T-helper 2 cell treated with Interferon-gamma antibody and Interleukin-4, amounts not matched to agents 100 ng/mL and 5 ng/mL, for 36 hours (primary cell): ENCODE measurements around the gene S100A14. TPM values are rescaled to one million over a fixed set of nuclear protein-coding genes. Genes with fewer than 3 reads are reported as not detected.

Source experiments
- intact Hi-C: fragments of 100-400 bp; cut with micrococcal nuclease; formaldehyde crosslinking; loops from one replicate; pipeline ENCODE4 v1.15.1; 2023
- total RNA-seq: library from RNA; stranded (reverse); gene quantifications from 2 replicates; pipeline ENCODE4 v1.2.3, GENCODE V29; 2022

S100A14 gene
- total RNA-seq, 1 donor from 2014 or later, result not detected

DNA sequence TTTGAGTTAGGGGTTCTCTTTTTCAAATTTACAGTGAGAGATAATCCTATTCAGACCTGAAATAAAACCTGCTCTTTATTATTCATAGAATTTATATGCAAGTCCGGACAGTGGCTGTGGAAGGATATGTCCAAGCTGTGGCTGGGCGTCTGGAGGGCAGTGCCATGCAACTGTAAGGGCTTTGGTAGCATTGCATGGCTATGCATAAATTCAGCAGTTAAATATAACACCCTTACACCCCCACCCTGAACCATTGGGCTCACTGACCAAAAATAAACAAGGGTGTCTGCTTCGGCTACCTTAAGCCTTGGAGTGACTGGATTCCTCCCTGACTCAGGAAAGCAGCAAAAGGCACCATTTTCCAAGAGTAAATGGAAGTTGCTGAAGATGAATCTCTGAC, 23.2 kb upstream of the S100A14 start:
- intact Hi-C loops, result no loop called here

DNA sequence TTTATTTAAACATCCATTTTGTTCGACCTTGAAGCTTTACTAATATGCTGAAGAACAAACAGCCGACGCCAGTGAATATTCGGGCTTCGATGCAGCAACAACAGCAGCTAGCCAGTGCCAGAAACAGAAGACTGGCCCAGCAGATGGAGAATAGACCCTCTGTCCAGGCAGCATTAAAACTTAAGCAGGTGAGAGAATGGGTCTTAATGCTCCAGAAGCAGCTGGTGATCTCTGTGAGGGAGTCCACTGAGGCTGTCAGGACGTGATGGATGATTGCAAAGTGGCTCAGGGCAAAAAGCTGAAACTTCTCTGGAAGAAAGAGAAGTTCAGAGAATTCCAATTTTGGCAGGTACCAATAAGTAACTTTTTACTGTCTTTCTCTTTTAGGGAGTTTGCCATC, 22.1 kb upstream of the S100A14 start:
- intact Hi-C loops, result no loop called here

DNA sequence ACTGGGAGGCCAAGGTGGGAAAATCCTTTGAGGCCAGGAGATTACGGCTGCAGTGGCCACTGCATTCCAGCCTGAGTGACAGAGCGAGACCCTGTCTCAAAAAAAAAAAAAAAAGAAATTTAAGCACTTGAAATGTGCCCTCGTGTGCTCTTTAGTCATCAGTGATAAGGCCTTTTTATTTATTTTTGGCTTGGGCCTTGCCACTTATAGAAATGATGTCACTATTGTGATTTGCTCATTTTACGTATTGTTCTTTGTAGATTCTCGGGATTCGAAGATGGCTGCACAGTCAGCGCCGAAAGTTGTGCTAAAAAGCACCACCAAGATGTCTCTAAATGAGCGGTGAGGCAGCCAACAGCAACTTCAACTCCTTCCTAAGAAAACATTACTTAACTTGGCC, 20.2 kb upstream of the S100A14 start:
- intact Hi-C loops, result no loop called here

DNA sequence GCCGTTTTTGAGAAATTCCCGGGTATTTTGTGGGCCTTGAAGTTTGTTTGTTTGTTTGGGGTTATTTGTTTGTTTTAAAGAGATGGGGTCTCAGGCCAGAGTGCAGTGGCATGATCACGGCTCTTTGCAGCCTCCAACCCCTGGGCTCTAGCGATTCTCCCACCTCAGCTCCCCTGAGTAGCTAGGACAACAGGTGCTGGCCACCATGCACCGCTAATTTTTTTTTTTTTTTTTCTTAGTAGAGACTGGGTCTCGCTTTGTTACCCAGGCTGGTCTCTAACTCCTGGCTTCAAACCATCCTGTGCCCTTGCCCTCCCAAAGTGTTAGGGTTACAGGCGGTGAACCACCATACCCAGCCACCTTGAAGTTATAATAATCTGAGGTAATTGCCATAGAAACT, 19.7 kb upstream of the S100A14 start:
- intact Hi-C loops, result loop anchor here (2.0 kb wide), 1 partner anchor 93 kb away; the partner anchor contains the start of gene INTS3

DNA sequence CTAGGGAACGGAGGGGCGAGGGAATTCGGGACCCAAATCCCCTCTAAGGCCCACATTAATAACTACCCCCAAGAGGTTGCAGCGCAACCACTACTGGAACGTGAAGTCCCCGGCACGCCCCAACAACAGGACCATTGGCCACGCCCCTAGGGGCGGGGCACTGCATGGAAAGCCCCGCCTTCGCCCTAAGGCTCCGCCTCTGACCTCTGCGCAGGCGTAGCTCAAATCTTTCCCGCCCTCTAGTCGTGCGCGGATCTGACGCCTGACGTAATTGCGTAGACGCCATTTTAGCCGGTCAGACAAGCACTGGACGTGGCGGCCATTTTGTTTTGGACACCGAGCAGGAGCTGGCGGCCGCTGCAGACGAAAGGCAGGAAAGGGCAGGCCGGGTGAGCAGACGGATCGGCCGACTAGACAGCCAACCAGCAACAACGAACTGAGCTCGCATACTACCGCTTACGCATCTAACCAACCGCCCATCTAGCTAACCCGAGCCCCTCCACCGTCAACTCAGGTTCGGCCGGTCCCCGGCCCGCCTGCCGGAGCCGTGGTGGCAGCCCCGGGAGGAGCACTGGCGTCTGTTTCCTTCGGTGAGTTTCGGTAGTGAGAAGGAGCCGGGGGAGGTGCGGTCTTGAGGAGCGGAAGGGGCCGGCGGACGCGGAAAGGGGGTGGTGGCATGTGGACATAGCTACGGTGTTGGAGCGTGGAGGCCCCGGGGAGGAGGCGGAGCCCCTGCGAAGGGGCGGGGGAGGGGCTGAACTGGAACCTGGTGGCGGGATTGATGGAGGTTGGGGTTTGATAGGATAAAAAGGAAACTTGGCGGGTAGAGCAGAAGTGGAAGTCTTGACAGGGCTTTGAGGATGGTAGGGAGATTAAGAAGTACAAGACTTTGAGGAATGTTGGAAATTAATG, 17.9 kb upstream of the S100A14 start, which contains the start of gene CHTOP:
TSS of gene CHTOP (plus strand) at position 313 of the 912 bp plus-strand sequence. CDS start 2,523 bp downstream, outside the sequence.
- intact Hi-C loops, result loop anchor here (1.0 to 2.0 kb wide), 4 partner anchors 24 to 99 kb away; partner anchors contain the start of genes INTS3, S100A6 and SNAPIN

DNA sequence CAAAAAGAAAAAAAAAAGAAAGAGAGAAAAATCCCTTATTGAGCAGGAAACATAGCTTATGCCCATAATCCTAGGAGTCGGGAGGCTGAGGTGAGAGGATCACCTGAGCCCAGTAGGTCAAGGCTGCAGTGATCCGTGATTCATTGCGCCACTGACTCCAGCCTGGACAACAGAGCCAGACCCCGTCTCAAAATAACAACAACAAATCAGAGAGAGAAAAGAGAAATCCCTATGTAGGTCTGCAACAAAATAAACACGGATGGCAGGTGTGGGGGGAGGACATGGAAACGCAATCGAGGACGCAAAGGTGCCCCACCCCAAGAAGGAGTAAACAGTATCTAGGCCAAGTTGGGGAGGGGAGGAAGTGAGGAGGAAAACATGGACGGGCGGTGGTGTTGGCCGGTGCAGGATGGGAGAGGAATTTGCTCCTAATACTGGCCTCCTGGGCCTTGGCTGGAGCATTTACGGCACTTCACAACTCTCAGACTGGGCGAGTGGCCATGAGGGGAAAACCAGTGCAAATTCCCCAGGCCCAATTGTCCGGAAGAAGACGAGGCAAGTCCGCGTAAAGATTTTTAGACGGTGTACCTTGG, 17.1 kb upstream of the S100A14 start:
- intact Hi-C loops, result loop anchor here (1.0 kb wide), 1 partner anchor 98 kb away; the partner anchor contains the start of gene S100A6

DNA sequence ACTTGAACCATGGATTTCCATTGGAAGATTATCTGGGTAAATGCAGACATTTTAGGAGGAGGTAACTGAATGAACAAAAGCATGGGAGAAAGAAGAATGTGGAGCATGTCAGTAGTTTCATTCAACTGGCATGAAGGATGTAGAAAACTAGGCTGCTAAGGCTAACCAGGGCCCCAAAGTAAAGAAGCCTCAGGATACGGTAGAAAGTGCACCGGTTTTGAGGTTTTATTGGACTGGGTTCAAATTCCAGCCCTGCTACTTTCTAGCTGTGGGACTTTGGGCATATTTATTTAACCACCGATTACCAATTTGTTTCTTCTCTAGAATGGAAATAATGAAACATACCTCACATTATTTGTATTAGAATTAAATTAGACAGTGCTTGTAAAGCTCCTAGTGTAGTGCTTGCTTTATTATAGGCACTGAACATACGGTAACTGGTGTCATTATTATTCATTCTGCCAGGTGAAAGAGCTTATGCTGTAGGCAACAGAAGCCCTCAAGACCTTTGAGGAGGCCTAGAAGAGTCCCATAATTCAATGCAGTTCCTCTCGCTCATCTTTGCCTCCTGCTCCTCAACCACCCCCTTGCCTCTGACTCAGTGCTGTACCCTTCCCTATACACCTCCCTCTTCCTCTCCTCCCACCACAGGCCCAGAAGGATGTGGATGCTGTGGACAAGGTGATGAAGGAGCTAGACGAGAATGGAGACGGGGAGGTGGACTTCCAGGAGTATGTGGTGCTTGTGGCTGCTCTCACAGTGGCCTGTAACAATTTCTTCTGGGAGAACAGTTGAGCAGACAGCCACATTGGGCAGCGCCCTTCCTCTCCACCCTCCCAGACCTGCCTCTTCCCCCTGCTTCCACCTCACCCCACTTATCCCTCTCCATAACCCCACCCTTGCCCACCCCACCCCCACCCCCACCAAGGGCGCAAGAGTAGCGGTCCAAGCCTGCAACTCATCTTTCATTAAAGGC, 15.2 kb upstream of the S100A14 start:
- intact Hi-C loops, result no loop called here

DNA sequence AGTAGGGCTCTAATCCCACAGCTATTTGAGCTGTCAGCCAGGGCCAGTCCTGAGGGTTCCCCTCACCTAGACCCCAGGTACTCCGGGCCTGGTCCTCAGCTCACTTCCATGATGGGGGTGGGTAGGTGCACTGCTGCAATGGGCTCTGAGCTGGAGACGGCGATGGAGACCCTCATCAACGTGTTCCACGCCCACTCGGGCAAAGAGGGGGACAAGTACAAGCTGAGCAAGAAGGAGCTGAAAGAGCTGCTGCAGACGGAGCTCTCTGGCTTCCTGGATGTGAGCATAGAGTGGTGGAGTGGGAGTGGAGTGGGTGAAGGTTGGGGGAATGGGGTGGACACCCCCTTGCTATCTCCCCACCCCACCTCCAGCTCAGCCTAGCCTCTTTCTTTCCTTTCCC, 14.3 kb upstream of the S100A14 start:
- intact Hi-C loops, result no loop called here

DNA sequence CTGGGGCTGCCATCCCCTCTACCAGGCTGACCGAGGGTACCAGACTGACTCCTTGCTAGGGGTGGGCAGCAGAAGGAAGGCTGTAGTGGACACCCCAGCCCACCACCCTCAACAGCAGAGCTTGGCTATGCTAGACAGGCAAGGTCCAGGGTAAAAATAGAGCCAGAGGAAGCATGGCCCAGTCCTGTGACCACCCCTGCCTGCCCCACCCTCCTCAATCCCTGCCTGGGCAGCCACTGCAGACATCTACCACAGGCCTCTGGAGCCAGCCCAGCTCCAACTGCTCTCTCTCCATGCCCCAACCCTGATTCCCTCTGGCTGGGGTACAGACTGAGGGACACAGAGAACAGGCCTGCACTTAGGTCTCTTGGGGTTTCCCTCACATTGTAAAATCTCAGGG, 13.8 kb upstream of the S100A14 start:
- intact Hi-C loops, result no loop called here

DNA sequence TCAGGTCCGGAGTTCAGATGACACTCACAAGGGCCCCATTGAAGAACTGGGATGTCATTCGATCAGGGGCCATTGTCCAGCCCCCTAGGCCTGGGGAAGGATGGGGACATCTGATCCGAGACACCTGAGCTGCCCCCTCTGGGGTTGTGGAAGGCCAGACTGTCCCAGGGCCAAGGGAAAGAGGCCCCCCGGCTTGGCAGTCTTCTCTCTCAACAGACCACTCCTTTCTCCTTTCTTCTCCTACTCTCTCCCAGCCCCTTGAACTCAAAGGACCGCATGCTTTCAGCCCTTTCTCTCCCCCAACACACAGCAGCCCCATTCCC, 13.2 kb upstream of the S100A14 start:
- intact Hi-C loops, result no loop called here

DNA sequence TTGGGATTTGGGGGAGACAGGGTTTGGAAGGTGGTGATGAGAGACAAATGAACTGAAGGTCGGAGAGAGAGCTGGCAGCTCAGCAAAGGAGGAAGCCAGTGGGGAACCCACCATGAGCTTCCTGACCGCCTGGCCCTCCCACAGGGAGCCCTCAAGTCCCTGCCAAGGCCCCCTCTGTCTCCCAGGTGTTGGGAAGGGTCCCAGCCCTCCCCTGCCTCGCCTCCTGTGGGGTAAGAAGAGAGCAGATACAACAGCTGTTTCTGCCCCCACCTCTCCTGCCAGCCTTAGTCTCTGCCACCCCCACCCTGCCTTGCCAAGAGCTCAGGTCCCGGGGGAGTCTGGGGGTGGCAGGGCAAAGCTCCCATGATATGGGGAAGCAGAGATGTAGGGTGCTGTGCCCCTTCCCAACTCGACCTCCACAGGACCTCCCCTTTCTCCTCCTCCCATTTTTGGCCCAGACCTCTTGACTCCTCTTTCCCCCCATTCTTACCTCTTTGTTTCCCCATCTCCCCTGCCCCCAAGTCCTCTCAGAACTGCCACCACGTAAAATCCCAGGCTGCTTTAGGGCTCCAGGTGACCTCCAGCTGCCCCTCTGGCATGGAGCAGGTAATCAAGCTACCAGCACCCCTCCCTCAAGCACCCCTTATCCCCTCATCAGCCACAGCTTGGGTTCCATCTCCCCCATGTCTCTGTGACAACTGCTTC, 12.7 kb upstream of the S100A14 start:
- intact Hi-C loops, result no loop called here

DNA sequence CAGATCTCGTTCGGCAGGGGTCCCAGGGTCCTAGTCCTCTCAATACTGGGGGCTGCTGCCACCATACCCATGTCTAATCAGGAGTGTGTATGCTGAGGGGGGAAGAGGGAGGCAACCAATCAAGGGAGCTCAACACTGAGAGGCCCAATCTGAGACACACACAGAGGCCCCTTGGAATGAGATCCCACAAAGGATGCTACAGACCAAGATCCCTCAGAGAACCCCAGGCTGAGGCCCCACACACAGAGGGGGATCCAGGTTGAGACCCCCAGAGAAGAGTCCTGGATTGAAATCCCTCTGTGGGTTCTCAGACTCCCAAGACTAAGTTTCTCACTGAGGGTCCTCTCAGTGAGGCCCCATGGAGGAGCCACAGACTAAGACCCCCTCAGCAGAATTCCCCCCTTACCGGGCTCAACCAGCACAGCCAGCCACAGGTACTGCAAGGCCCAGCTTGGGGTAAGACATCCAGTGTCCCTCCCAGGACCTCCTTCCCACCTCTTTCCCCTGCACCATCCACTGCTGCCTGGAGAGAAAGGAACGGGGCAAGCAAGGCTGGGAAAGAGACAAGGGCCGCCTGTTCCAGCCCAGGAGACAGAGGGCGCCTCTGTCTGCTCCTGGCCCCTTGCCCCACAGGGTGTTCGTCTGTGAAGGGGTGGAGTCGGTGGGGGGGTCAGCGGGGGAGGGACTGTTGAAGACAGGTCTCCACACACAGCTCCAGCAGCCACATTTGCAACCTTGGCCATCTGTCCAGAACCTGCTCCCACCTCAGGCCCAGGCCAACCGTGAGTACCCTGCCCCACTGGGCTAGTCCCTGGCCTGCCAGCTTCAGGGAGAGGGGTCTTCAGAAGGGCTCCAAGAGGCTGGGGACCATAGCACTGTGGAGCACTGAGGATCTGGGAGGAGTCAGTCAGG, 11.8 kb upstream of the S100A14 start, which contains the start of gene S100A1:
TSS of gene S100A1 (plus strand) at position 720 of the 912 bp plus-strand sequence. CDS start 2,088 bp downstream, outside the sequence.
- intact Hi-C loops, result no loop called here

DNA sequence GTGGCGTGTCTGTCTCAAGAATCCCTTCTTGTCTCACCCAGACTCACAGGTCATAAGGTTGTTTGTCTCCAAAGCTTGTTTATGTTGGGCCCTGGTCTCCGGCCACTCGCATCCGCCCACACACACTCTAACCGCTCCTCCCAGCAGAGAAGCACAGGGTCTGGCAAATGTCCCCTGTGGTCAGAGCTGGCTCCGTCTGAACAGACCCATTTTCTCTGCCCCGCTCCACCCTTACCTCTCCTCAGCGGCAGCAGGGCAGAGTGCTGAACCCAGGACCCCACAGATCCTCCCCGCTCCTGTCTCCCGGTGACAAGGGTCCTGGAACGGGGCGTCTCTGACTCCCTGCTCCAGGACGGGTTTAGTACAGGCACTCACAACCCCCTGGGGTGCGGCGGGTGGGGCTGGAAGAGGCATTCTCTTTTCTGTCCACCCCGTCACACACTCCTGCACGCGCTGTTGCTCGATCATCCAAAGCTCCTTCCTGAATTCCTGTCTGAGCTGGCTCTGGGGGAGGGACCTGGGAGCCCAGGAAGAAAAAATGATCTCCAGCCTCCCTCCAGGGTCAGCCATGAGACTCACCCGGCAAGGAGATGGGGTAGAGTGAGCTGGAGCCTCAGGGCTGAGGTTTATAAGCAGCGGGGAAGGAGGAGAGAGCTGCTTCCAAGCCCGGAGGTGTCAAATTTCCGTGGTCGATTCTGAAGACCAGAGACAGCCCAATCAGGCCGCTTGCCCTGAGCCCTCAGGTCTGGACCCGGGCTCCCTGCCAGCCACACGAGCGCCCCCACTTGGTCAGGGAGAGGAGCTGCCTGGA, 11.0 kb upstream of the S100A14 start, which contains the start of gene S100A13:
TSS of gene S100A13 (minus strand) at position 602 of the 811 bp plus-strand sequence. CDS start 1,033 bp downstream, outside the sequence.
- intact Hi-C loops, result no loop called here

DNA sequence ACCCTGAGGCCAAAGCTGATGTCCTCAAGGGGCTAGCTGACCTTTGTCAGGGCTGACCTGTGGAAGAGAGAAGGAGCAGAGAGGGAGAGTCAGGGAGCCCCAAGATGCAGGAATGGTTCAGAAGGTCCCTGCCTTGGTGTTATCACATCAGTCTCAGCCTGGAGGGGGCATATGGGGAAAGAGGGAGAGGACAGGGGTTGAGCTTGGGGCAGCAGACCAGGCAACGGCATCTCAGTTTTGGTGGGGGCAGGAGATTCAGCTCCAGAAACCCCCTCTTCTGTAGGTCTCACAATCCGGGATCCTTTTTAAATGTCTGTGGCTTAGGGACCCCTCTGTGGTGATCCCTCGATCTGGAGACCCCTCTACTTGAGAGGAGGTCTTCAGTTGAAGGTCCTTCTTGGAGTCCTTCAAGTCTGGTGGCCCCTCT, 10.4 kb upstream of the S100A14 start:
- intact Hi-C loops, result no loop called here

DNA sequence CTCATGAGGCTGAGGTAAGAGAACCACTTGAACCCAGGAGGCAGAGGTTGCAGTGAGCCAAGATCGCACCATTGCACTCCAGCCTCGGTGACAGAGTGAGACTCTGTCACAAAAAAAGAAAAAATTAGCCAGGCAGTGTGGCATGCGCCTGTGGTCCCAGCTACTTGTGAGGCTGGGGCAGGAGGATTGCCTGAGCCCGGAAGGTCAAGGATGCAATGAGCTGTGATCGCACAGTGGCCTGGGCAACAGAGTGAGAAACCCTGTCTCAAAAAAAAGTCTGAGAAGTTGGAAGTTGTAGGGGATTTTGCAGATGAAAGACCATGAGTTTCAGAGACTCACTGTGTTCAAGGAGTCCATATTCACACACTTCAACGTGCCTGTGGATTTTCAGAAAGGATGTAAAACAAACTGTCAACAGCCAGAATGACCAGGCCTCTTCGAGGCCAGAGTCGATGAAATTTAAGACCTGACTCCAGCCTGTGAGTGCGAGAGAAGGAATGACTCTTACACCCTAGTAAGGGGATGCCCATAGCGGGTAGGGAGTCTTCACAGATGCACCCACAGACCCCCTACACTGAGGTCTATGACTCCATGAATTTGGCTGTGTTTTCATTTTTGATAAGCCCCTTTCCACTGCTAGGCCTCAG, 9.0 kb upstream of the S100A14 start:
- intact Hi-C loops, result no loop called here

DNA sequence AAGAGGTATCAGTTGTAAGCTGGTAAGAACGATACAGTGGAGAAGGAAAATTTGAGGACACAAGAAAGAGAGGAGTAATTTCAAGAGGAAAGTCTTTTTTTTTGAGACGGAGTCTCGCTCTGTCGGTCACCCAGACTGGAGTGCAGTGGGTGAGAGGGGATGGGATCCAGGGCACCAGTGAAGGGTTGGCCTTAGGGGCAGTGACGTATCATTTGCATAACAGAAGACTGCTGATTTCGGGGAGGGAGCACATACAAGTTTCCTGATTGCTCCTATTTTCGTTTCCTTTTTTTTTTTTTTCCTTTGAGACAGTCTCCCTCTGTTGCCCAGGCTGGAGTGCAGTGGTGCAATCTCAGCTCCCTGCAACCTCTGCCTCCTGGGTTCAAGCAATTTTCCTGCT, 7.0 kb upstream of the S100A14 start:
- intact Hi-C loops, result no loop called here

DNA sequence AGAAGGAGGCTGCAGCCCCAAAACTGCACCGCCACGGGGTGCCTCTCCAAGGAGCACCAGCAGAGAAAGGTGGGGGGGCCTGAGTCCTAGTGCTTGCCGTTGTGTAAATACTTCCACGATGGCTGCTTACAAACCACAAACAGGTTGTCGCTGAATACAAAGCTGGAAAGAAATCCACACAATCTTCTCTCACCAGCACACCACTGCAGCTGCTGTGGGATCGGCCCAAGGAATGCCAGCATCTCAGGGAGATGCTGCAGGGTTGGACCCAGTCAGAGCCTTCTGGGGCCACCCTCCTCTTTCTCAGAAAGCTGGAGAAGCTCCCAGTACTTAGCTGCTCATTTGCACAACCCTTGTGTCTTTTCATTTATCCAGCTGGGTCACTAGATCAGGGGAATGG, 3.0 kb upstream of the S100A14 start:
- intact Hi-C loops, result no loop called here

DNA sequence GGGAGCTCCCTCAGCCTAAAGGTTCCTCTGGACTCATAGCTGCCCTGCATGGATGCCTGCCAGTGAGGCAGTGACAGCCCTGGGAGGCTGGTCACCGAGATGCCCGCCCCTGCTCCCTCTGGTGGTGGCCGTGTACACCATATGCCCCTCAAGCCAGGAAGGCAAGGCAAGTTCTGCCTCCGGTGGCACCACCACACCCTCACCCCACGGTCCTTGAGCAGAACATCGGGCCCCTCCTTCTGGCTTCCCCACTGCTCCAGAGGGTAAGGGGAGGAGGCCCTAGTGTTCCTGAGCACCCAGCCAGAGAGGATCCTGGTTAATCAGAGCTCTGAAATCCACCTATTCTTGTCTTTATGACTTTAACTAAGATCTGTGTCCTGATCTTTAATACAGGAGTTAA, 1.5 kb upstream of the S100A14 start:
- intact Hi-C loops, result loop anchor here (1.0 kb wide), 3 partner anchors 45 to 108 kb away; no protein-coding TSS in a partner anchor
